Bronchial epithelial cell (primary cell): ENCODE results near the gene OSBPL5. TPM values are rescaled to one million over a fixed set of nuclear protein-coding genes. Genes with fewer than 3 reads are reported as not detected.
A peak's percentile ranks its signal among the peaks of the same experiment; 100 is the strongest.

Experiments used
- DNase-seq: peaks from one replicate; pipeline ENCODE4 v3.0.0-alpha.2; 2010; ENCODE audit warnings: low read depth
- FAIRE-seq: peaks from 2 replicates; lab custom pipeline; 2011; peaks lifted over from hg19 to GRCh38; lab: Jason Lieb, UNC
- H3K27me3 ChIP-seq: 2 replicates; pipeline ENCODE4 v1.5.1; 2011; ENCODE audit warnings: low read length; ENCODE audit not compliant: control insufficient read depth, insufficient read depth
- H3K36me3 ChIP-seq: 2 replicates; pipeline ENCODE4 v1.5.1; 2011; ENCODE audit warnings: low read length; ENCODE audit not compliant: control insufficient read depth, insufficient read depth
- H3K4me3 ChIP-seq: 2 replicates; pipeline ENCODE4 v1.5.1; 2011; ENCODE audit warnings: mild to moderate bottlenecking, low read depth, low read length, control low read depth
- CTCF ChIP-seq: IDR thresholded peaks from 2 replicates; pipeline ENCODE4 v1.5.1; 2011; ENCODE audit warnings: mild to moderate bottlenecking, moderate library complexity, low read length, control low read depth, inconsistent platforms; ENCODE audit not compliant: insufficient read depth, severe bottlenecking
- total RNA-seq: library from RNA; depleted of rRNA; stranded (reverse); fragments of >200 nt; gene quantifications from 2 replicates; pipeline ENCODE4 v1.2.1, GENCODE V29; 2014

OSBPL5 gene
- total RNA-seq, 1 donor from 2014 or later: 21.1 TPM

- H3K36me3 ChIP-seq: no peaks in the 10 kb centered on the region
- no peak overlapping the region for H3K4me3 ChIP-seq
- TF ChIP-seq CTCF: no peak
- no peaks in the 10 kb centered on the region for H3K27me3 ChIP-seq
- FAIRE-seq (no peak), DNase-seq (no peak)
Measured at GRCh38 chr11:3137486-3138177, 27.5 kb downstream of the OSBPL5 start.

GRCh38 chr11:3136546-3137455 lies 28.3 kb downstream of the OSBPL5 start:
- Histone ChIP-seq H3K4me3 (no peak overlapping the region), H3K27me3 (no peaks in the 10 kb centered on the region), H3K36me3 (no peaks in the 10 kb centered on the region)
- no peak for TF ChIP-seq CTCF
- DNase-seq (no peak), FAIRE-seq (peak; percentile 18)

- FAIRE-seq (no peak), DNase-seq (no peak)
- H3K4me3 ChIP-seq: no peak overlapping the region
- no peaks in the 10 kb centered on the region for H3K36me3 ChIP-seq
- H3K27me3 ChIP-seq: no peaks in the 10 kb centered on the region
- no peak for TF ChIP-seq CTCF
Measured at GRCh38 chr11:3135481-3136440, 29.3 kb downstream of the OSBPL5 start.

- DNase-seq: no peak
- Histone ChIP-seq H3K4me3 (no peak overlapping the region), H3K27me3 (no peaks in the 10 kb centered on the region), H3K36me3 (no peaks in the 10 kb centered on the region)
- TF ChIP-seq CTCF: no peak
- no peak for FAIRE-seq
Measured at GRCh38 chr11:3134651-3135480, 30.2 kb downstream of the OSBPL5 start.

- Histone ChIP-seq H3K27me3 (no peaks in the 10 kb centered on the region), H3K36me3 (no peaks in the 10 kb centered on the region), H3K4me3 (no peak overlapping the region)
- no peak for TF ChIP-seq CTCF
- FAIRE-seq (no peak), DNase-seq (no peak)
Measured at GRCh38 chr11:3134218-3134621, 30.9 kb downstream of the OSBPL5 start.
